ENCODE data around the gene EXOC3L2. TPM values are rescaled to one million over a fixed set of nuclear protein-coding genes. Genes with fewer than 3 reads are reported as not detected.
A peak's percentile ranks its signal among the peaks of the same experiment; 100 is the strongest.

Gene EXOC3L2
- total and polyA plus RNA-seq, 2 donors (not counting 3 experiments of a cell fraction or from before 2014, with no cell fraction given): 0.66 to 1.8 TPM

DNA sequence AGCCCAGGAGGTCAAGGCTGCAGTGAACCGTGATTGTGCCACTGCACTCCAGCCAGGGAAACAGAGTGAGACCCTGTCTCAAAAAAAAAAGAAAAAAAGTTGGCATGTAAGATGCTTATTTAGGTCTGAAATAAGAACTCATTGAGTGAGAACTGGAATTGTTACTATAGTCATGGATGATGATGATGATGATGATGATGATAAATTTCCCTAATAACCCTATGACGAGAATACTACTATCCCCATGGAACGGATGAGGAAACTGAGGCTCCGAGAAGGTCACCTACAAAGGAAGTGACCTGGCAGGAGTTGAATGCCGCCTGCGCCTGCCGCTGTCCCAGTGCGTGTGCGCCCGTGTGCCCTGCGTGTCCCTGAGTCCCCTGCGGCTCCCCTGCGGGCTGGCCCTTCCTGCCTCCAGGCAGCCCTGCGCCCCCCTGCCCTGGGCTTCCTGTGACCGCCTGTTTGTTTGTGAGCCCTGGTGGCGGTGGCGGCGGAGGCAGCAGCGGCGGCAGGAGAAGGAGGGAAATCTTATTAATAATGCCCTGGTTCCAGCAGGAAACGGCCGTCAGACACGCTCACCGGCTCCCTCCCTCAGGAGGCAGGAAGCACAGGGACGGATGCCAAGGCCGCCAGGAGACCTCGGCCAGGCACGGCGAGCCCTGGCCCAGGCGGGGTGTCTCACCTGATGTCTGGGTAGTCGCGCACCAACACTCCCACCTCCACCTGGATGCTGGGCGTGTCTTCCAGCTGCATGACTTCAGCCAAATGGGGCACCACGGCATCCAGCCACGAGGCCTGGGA, 29.6 kb downstream of the EXOC3L2 start:
- H3K9me1 ChIP-seq (replicated peaks; ENCODE audit: control insufficient read depth, extremely low read depth, insufficient read depth, low read length): no peaks in the 10 kb centered on the region
- no peaks in the 10 kb centered on the region for H3K79me2 ChIP-seq (ENCODE audit: control insufficient read depth, insufficient read depth, low read length)
- TF ChIP-seq FOS (IDR thresholded peaks at IDR 0.05; ENCODE audit: borderline replicate concordance, insufficient read depth, low read length) (no peak), EZH2 (IDR thresholded peaks at IDR 0.05; ENCODE audit: borderline replicate concordance, low read depth, low read length, severe bottlenecking) (no peak), GATA2 (IDR thresholded peaks at IDR 0.05; ENCODE audit: insufficient read depth, insufficient read length, low read depth, low read length) (no peak), MYC (IDR thresholded peaks at IDR 0.05; ENCODE audit: low read depth, low read length) (no peak), POLR2A (IDR thresholded peaks at IDR 0.05; ENCODE audit: low read depth, low read length) (no peak), POLR2AphosphoS5 (IDR thresholded peaks at IDR 0.05; ENCODE audit: insufficient read depth, low read depth, low read length) (no peak), JUN (IDR thresholded peaks at IDR 0.05; ENCODE audit: borderline replicate concordance, insufficient read depth, insufficient read length, low read depth) (no peak)
- TF ChIP-seq, protein P1, sequence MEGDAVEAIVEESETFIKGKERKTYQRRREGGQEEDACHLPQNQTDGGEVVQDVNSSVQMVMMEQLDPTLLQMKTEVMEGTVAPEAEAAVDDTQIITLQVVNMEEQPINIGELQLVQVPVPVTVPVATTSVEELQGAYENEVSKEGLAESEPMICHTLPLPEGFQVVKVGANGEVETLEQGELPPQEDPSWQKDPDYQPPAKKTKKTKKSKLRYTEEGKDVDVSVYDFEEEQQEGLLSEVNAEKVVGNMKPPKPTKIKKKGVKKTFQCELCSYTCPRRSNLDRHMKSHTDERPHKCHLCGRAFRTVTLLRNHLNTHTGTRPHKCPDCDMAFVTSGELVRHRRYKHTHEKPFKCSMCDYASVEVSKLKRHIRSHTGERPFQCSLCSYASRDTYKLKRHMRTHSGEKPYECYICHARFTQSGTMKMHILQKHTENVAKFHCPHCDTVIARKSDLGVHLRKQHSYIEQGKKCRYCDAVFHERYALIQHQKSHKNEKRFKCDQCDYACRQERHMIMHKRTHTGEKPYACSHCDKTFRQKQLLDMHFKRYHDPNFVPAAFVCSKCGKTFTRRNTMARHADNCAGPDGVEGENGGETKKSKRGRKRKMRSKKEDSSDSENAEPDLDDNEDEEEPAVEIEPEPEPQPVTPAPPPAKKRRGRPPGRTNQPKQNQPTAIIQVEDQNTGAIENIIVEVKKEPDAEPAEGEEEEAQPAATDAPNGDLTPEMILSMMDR (IDR thresholded peaks at IDR 0.05; ENCODE audit: extremely low read depth in 1 of 2, insufficient read depth in 1 of 2, low read depth in 1 of 2, low read length in 2 of 2): no peak
- TF ChIP-seq, protein P2, sequence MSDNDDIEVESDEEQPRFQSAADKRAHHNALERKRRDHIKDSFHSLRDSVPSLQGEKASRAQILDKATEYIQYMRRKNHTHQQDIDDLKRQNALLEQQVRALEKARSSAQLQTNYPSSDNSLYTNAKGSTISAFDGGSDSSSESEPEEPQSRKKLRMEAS (IDR thresholded peaks at IDR 0.05; ENCODE audit: insufficient read depth, insufficient read length): no peak
- H3K4me2 ChIP-seq (ENCODE audit: insufficient read depth, low read length): peak overlapping the region; percentile 9
- FAIRE-seq (peak; percentile 92), DNase-seq (ENCODE audit: low read depth, low spot score) (peak; percentile 60)
- no peak overlapping the region for H3K4me3 ChIP-seq (replicated peaks in 1 of 3; ENCODE audit: insufficient read depth in 1 of 3, low read depth in 1 of 3, low read length in 3 of 3)
- ChIA-PET CTCF (interaction anchor here (1.1 to 1.4 kb wide), 2 partner anchors 9 to 118 kb away, joined by 3 to 4 read pairs; no protein-coding TSS in a partner anchor), POLR2A (no interaction called here)
- H2AFZ ChIP-seq (ENCODE audit: low read depth, low read length): peak overlapping the region; percentile 49
- intact Hi-C loops (cut with micrococcal nuclease) (no loop called here), dilution Hi-C loops (cut with MboI; ENCODE audit: extremely low pct_ligation_motif_present, low sequenced_read_pairs) (no loop called here)
- H3K9me3 ChIP-seq (replicated peaks; ENCODE audit: control insufficient read depth, insufficient read depth, low read length): no peaks in the 10 kb centered on the region
- no TSS peak for BruUV-seq (replicated peaks)
- no peaks in the 10 kb centered on the region for H4K20me1 ChIP-seq (replicated peaks; ENCODE audit: control insufficient read depth, extremely low read depth, insufficient read depth, low read length)
- no peak overlapping the region for H3K9ac ChIP-seq (replicated peaks; ENCODE audit: extremely low read depth, insufficient read depth, low read length)
- no peaks in the 10 kb centered on the region for H3K36me3 ChIP-seq (ENCODE audit: control insufficient read depth in 2 of 2, extremely low read depth in 1 of 2, insufficient read depth in 2 of 2, low read length in 2 of 2)
- peaks cover 29% of the 10 kb centered on the region for H3K4me1 ChIP-seq (ENCODE audit: control insufficient read depth, extremely low read depth, insufficient read depth, low read length)
- H3K27ac ChIP-seq (ENCODE audit: insufficient read depth, low read depth, low read length): no peak overlapping the region
- no peaks in the 10 kb centered on the region for H3K27me3 ChIP-seq (ENCODE audit: control insufficient read depth in 2 of 2, insufficient read depth in 2 of 2, low read length in 2 of 2)
